T-helper 9 cell (primary cell): ENCODE data around the gene HOXB1.

Experiments used
- DNase-seq: peaks from one replicate; pipeline ENCODE4 v3.0.0-alpha.2; 2020

The HOXB1 gene

GRCh38 chr17:48567209-48567608, 36.4 kb upstream of the HOXB1 start:
- no peak for DNase-seq

DNA sequence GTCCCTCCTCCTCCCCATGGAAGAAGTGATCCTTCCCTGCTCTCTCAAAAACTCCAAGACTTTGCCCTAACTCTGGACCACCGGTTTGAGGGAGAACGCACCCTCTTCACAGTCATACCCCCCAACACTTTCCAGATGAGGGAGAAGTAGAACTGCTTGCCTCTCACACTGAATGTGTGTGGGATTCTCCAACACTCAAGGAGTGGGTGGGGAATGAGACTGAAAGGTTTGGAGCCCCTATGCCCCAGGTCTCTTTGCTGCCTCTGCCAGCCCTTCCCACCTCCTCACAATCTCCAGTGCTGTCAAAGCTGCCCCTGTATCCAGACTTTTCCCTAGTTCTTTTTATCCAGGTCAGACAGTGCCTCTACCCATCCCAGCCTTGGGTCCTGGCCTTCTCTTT, 35.9 kb upstream of the HOXB1 start:
- no peak for DNase-seq

GRCh38 chr17:48565925-48566710, 35.3 kb upstream of the HOXB1 start:
- DNase-seq: no peak

DNA sequence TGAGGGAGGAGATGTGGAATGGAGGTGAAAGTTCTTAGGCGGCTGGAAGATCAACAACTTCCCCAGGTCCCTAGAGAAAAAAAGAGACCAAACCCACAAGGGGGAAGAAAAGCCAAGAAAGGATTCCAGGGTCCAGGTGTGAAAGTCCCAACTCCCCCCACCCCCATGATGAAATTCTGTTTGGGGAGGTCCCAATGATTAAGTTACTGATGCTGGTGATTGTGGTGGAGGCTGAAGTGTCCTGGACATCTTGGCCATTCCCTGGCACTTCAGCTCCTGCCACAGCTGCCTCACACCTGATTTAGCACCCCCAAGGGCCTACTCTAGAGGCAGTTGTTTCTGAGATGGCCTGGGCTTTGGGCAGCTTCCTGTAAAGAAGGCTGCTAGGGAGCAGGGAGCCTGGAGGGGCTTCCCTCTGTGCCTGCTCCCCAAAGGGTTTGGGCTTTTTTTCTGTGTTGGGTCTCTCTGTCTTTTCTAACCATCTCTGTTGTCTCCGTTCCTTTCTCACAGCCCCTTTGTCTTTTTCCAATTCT, 34.3 kb upstream of the HOXB1 start:
- no peak for DNase-seq

GRCh38 chr17:48564188-48565021, 33.6 kb upstream of the HOXB1 start:
- DNase-seq: no peak

GRCh38 chr17:48563867-48564187, 33.0 kb upstream of the HOXB1 start:
- DNase-seq: no peak

- no peak for DNase-seq
Observed at GRCh38 chr17:48563385-48563838, 32.6 kb upstream of the HOXB1 start.

DNA sequence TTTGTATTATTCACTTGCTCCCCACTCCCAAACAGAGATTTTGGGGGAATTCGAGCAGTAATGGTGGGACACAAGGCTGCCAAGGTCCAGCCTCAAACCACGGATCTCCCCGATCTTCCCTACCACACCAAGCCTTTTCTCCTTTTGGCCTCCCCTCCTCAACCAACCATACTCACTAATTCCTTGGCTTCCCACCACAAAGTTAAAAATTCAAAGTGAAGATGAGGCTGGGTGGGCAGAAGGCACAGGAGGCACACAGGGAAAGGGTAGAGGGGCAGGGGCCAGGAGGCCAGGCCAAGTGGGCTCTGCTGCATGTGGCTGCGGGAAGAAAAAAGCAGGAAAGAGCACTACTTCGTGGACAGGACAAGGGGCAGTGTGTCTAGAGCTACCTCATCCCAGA, 32.1 kb upstream of the HOXB1 start:
- no peak for DNase-seq

DNA sequence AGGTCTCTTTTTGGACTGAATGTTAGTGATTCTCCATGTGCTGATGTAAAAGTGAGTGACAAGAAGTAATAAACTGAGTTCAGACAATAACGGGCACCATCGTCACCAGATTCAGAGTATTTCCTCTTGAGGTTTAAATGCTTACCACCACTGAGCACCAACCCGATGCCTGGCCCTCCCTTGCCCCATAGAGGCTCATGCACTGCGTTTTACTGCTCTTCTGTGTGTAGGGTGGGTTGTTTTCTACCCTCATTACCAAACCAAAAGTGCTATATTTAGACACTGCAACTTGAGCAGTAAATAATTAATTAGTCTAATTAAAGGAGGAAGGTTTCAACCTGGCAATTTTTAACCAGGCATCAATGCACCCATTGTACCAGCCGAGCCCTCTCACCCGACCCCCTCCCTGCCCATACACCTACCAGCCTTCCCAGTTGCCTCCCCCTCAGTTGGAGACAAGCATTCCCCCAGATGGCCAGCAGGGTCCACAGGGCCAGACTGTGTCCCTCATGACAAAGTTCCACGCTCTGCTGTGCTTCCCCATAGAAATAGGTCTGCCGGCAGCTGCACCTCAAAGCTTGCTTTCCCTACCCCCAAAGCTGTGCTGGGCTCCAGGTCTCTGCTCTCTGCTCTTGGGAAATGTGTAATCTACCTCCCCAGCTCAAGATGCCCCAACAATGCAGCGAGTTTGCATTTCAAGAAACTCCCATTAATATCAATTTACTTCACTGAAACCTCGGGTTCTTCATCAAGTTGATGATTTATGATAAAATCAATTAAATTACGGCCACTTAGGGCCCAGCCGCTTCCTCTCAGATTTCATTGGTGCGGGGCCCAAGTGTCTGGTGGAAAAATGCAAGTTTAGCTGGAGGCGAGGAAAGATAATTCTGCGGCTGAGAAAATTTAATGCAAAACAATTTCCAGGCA, 31.3 kb upstream of the HOXB1 start:
- no peak for DNase-seq

DNA sequence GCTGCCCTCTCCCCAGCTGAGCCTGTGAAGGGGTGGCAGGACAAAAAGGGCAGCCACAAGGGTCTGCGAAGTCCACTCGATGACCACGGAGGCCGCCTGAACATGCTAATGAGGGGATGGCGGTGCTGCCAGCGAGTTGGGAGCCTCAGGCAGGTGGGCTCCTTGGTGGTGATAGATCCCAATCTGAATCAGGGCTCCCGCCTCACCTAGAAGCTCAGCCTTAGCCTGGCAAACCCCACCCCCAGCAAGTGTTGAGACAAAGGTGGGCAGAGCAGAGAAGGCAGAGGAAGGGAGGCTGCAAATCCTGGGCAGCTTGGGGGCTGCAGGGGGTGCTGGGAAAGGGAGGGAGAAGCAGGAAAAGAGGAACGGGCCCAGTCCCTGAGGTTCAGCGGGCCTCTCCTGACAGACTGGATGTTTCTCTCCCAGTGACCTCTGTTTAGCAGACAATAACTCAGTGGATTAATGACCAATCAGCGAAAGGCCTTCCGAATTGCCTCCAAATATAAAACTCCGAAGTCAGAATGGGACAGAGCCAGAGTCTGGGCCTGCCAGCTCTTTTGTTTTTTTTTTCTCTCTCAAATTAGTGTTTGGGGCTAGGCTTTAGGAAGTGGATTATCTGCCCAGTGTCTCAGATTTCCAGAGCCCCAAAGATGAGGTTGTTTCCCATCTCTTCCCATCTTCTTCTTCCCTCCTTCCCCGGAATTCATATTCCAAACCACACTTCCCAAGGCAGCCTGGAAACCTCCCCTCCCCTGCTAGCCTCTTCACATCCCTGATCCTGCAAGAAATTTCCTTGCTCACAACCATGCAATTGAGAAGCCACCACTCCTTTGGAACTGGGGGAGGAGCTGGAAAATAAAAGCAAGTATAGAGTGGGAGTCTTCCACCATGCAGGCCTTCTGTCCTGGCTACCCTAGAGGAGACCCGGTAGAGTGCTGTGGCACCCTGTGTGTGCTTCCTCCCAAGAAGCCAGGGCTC, 29.3 kb upstream of the HOXB1 start:
- no peak for DNase-seq

GRCh38 chr17:48559122-48559839, 28.5 kb upstream of the HOXB1 start:
- no peak for DNase-seq

DNA sequence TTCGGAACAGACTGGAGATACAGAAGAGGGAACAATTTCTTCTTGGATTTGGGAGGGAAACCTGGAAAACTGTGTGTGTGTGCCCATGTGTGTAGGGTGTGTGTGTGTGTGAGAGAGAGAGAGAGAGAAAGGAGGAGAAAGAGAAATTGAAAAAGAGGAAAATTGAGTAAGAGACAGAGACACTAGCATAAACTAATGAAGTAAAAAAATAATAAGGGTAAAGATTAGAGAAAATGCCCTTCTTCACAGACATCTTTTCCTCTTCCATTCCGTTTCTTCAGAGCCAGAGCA, 28.0 kb upstream of the HOXB1 start:
- no peak for DNase-seq

- no peak for DNase-seq
Observed at GRCh38 chr17:48558057-48558830, 27.4 kb upstream of the HOXB1 start.

GRCh38 chr17:48556576-48557401, 26.0 kb upstream of the HOXB1 start:
- no peak for DNase-seq

DNA sequence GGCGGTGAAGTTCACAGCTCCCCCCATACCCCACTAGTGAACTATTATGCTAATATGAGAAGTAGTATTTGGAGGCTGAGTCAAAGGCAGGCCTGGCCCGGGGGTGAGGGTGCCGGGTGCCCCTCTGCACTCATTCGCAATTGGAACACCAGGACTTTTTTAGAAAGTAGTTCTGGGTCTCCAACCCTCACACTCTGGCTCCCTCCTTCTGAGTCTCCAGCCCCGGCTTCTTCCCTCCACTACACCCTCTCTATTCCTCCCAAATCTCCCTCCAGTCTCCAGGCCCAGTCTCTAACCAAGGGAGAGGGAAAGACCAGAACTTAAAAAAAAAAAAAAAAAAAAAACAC, 25.4 kb upstream of the HOXB1 start:
- no peak for DNase-seq

- DNase-seq: no peak
Observed at GRCh38 chr17:48555258-48556228, 24.7 kb upstream of the HOXB1 start.

DNA sequence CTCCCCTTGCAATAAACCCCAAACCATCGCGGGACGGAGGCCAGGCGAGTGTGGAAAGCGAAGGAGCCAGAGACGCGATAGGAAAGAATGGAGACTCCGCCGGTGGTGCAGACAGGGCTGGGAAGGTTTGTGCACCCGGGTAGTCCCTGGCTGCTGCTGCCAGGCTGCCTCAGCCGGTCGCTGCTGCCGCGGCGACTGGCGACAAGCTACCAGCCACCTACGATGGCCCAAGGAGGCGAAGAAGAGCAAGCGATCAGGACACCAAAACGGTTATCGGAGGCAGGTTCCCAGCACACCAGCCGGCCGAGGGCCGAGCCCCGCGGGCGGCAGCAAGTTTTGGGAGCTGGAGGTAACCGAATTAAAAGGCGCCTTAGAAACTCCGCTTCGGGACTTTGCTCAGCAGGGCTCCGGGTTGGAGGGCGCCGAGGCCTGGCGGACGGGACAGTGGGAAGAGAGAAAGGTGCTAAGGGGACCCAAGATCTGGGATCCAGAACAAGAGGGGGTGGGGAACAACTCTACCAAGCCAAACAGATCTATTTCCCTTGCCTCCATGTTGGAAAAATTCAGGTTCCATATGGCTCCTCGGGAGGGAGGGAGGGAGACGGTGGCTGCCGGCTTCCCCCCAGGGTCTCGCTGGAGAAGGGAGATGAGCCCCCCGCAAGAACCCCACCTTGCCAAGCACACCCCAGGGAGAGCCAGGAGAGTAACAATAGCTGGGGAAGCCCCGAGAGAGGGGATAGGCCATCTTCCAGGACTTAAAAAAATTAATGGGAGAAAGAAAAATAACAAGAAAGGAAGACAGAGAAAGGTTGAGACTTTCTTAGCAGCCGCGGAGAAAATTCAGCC, 23.8 kb upstream of the HOXB1 start:
- DNase-seq: no peak
